Astrocyte (in vitro differentiated cells and primary cell): ENCODE results near the gene DENND1B. TPM values are rescaled to one million over a fixed set of nuclear protein-coding genes. Genes with fewer than 3 reads are reported as not detected.

Experiments
- DNase-seq: peaks from one replicate; pipeline ENCODE4 v3.0.0-alpha.2; 2010; ENCODE audit warnings: low read depth
- FAIRE-seq: peaks from 2 replicates; lab custom pipeline; 2011; peaks lifted over from hg19 to GRCh38; lab: Jason Lieb, UNC
- H2AFZ ChIP-seq: 2 replicates; pipeline ENCODE4 v1.6.0; 2012; ENCODE audit warnings: low read depth, low read length, inconsistent platforms
- H3K27ac ChIP-seq: 2 replicates; pipeline ENCODE4 v1.5.1; 2011; ENCODE audit warnings: low read depth, low read length, inconsistent platforms
- H3K27me3 ChIP-seq: 2 replicates; pipeline ENCODE4 v1.6.0; 2011; ENCODE audit warnings: low read length, inconsistent platforms; ENCODE audit not compliant: insufficient read depth
- H3K36me3 ChIP-seq: 2 replicates; pipeline ENCODE4 v1.5.1; 2011; ENCODE audit warnings: low read length, inconsistent platforms; ENCODE audit not compliant: insufficient read depth
- H3K4me1 ChIP-seq: 2 replicates; pipeline ENCODE4 v1.5.1; 2011; ENCODE audit warnings: low read length, inconsistent platforms; ENCODE audit not compliant: insufficient read depth
- H3K4me2 ChIP-seq: 2 replicates; pipeline ENCODE4 v1.6.0; 2012; ENCODE audit warnings: low read length, inconsistent platforms
- H3K4me3 ChIP-seq: 2 replicates; pipeline ENCODE4 v1.5.1; 2011; ENCODE audit warnings: low read depth, mild to moderate bottlenecking, low read length, inconsistent platforms; ENCODE audit not compliant: insufficient read depth
- H3K79me2 ChIP-seq: 2 replicates; pipeline ENCODE4 v1.6.0; 2012; ENCODE audit warnings: mild to moderate bottlenecking, low read length, inconsistent platforms; ENCODE audit not compliant: insufficient read depth
- H3K9ac ChIP-seq: 2 replicates; pipeline ENCODE4 v1.6.0; 2012; ENCODE audit warnings: mild to moderate bottlenecking, low read length, inconsistent platforms
- H3K9me3 ChIP-seq: 2 replicates; pipeline ENCODE4 v1.5.1; 2012; ENCODE audit warnings: low read depth, mild to moderate bottlenecking, low read length, inconsistent platforms; ENCODE audit not compliant: insufficient read depth
- H4K20me1 ChIP-seq: 2 replicates; pipeline ENCODE4 v1.6.0; 2012; ENCODE audit warnings: low read length, inconsistent platforms; ENCODE audit not compliant: insufficient read depth
- H3K27ac Mint-ChIP-seq: one replicate; pipeline ENCODE4 v1.8.0; 2021; ENCODE audit warnings: mild to moderate bottlenecking, mixed read lengths; ENCODE audit not compliant: unreplicated experiment
- H3K27me3 Mint-ChIP-seq: one replicate; pipeline ENCODE4 v1.8.0; 2021; ENCODE audit warnings: low read depth, mixed read lengths; ENCODE audit not compliant: unreplicated experiment
- H3K36me3 Mint-ChIP-seq: one replicate; pipeline ENCODE4 v1.8.0; 2021; ENCODE audit warnings: low read depth, mixed read lengths; ENCODE audit not compliant: unreplicated experiment
- H3K4me1 Mint-ChIP-seq: one replicate; pipeline ENCODE4 v1.8.0; 2021; ENCODE audit warnings: low read depth, mixed read lengths; ENCODE audit not compliant: unreplicated experiment
- H3K4me3 Mint-ChIP-seq: one replicate; pipeline ENCODE4 v1.8.0; 2021; ENCODE audit warnings: mild to moderate bottlenecking, moderate library complexity, mixed read lengths; ENCODE audit not compliant: unreplicated experiment
- H3K9me3 Mint-ChIP-seq: one replicate; pipeline ENCODE4 v1.8.0; 2021; ENCODE audit warnings: mild to moderate bottlenecking, mixed read lengths; ENCODE audit not compliant: unreplicated experiment
- EZH2 ChIP-seq: IDR thresholded peaks from 2 replicates; pipeline ENCODE4 v1.6.1; 2012; ENCODE audit warnings: mild to moderate bottlenecking, low read length, inconsistent platforms; ENCODE audit not compliant: insufficient read depth
- total RNA-seq: library from RNA; stranded (reverse); gene quantifications from 2 replicates; pipeline ENCODE4 v1.2.1, GENCODE V29; 2021
- TF ChIP-seq, protein P1 (sequence below): IDR thresholded peaks from 2 replicates; pipeline ENCODE4 v1.5.1; 2011; ENCODE audit warnings: low read depth, mild to moderate bottlenecking, inconsistent platforms, low read length, moderate library complexity; ENCODE audit not compliant: insufficient read depth

The DENND1B gene
- total RNA-seq, 1 donor from 2014 or later = 9.6 TPM

DNA sequence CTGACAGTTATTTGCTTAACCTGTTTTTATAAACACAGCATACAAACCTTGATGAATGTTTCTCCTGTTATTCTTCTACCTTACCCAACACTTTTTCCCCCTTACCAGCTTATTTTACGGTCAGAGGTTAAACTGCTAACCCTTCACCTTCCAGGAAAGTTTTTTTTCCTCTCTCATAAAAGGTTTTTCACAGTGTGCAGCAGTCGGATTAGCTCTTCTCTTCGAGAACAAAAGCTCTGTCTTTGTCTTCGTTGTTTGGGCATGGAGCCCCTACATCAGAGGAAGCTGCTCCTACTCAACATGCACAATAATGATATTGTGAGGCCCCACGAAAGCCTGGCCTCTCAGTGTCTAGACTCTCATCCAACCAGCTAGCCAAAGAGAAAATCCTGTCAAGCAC, 42.0 kb downstream of the DENND1B start:
- no peak for FAIRE-seq
- Histone ChIP-seq H3K4me3 (no peak overlapping the region), H3K27ac (no peak overlapping the region), H2AFZ (no peak overlapping the region), H3K27me3 (no peaks in the 10 kb centered on the region), H4K20me1 (peaks cover 1% of the 10 kb centered on the region), H3K9me3 (no peaks in the 10 kb centered on the region), H3K4me2 (no peak overlapping the region), H3K79me2 (peaks cover 7% of the 10 kb centered on the region), H3K4me1 (no peaks in the 10 kb centered on the region), H3K9ac (no peak overlapping the region), H3K36me3 (no peaks in the 10 kb centered on the region)
- Mint-ChIP-seq H3K9me3 (no peaks in the 10 kb centered on the region), H3K27me3 (no peaks in the 10 kb centered on the region), H3K4me1 (peaks cover 9% of the 10 kb centered on the region), H3K36me3 (no peaks in the 10 kb centered on the region), H3K27ac (no peak overlapping the region), H3K4me3 (no peak overlapping the region)
- TF ChIP-seq, protein P1, sequence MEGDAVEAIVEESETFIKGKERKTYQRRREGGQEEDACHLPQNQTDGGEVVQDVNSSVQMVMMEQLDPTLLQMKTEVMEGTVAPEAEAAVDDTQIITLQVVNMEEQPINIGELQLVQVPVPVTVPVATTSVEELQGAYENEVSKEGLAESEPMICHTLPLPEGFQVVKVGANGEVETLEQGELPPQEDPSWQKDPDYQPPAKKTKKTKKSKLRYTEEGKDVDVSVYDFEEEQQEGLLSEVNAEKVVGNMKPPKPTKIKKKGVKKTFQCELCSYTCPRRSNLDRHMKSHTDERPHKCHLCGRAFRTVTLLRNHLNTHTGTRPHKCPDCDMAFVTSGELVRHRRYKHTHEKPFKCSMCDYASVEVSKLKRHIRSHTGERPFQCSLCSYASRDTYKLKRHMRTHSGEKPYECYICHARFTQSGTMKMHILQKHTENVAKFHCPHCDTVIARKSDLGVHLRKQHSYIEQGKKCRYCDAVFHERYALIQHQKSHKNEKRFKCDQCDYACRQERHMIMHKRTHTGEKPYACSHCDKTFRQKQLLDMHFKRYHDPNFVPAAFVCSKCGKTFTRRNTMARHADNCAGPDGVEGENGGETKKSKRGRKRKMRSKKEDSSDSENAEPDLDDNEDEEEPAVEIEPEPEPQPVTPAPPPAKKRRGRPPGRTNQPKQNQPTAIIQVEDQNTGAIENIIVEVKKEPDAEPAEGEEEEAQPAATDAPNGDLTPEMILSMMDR = no peak
- TF ChIP-seq EZH2 = no peak
- no peak for DNase-seq

DNA sequence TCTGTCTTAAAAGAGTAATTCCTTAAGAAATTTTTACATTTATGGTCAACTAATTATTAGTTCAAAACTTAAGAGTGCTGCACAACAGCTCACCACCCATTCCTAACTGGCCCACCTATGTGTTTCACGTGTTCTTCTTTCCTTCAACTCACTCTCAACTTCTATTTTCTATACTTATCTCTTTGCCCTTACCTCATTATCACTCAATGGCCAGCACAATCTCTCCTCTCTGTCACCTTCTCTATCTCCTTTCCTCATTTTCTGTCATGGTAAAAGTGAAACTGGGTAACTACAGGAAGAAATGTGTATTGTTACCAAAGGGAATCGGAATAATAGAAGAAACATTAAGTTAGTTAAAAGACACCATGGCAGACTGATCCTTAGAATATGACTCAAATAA, 43.1 kb downstream of the DENND1B start:
- H3K36me3 Mint-ChIP-seq = no peaks in the 10 kb centered on the region
- Histone ChIP-seq H3K36me3 (no peaks in the 10 kb centered on the region), H3K27me3 (no peaks in the 10 kb centered on the region), H3K4me3 (no peak overlapping the region), H3K4me1 (no peaks in the 10 kb centered on the region), H4K20me1 (peaks cover 3% of the 10 kb centered on the region), H3K4me2 (no peak overlapping the region), H3K9ac (no peak overlapping the region), H3K9me3 (no peaks in the 10 kb centered on the region), H2AFZ (no peak overlapping the region), H3K79me2 (peaks cover 5% of the 10 kb centered on the region), H3K27ac (no peak overlapping the region)
- H3K9me3 Mint-ChIP-seq = no peaks in the 10 kb centered on the region
- TF ChIP-seq EZH2 = no peak
- TF ChIP-seq, protein P1 = no peak
- H3K27me3 Mint-ChIP-seq = no peaks in the 10 kb centered on the region
- H3K4me3 Mint-ChIP-seq = no peak overlapping the region
- FAIRE-seq = no peak
- peaks cover 8% of the 10 kb centered on the region for H3K4me1 Mint-ChIP-seq
- no peak for DNase-seq
- H3K27ac Mint-ChIP-seq = no peak overlapping the region

DNA sequence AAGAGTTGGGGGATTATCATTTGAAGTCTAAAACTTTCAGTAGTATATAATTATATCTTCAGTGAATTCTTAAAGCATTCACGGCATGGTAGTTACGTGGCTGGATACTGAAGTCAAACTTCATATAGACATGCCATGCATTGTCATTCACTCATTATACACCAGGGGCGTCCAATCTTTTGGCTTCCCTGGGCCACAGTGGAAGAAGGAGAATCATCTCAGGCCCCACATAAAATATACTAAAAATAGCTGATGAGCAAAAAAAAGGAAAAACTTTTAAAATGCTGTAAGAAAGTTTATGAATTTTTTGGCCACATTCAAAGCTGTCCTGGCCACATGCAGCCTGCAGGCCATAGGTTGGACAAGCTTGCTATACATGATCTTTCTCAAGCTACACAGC, 43.8 kb downstream of the DENND1B start:
- H3K9ac ChIP-seq = no peak overlapping the region
- Mint-ChIP-seq H3K4me3 (no peak overlapping the region), H3K9me3 (no peaks in the 10 kb centered on the region), H3K36me3 (no peaks in the 10 kb centered on the region), H3K27ac (no peak overlapping the region), H3K27me3 (no peaks in the 10 kb centered on the region), H3K4me1 (peaks cover 5% of the 10 kb centered on the region)
- no peaks in the 10 kb centered on the region for H3K36me3 ChIP-seq
- no peaks in the 10 kb centered on the region for H3K4me1 ChIP-seq
- FAIRE-seq (no peak), DNase-seq (no peak)
- H3K27me3 ChIP-seq = no peaks in the 10 kb centered on the region
- peaks cover 3% of the 10 kb centered on the region for H4K20me1 ChIP-seq
- no peak overlapping the region for H3K4me2 ChIP-seq
- TF ChIP-seq EZH2 = no peak
- TF ChIP-seq, protein P1 = no peak
- peaks cover 5% of the 10 kb centered on the region for H3K79me2 ChIP-seq
- H3K4me3 ChIP-seq = no peak overlapping the region
- H3K27ac ChIP-seq = no peak overlapping the region
- no peaks in the 10 kb centered on the region for H3K9me3 ChIP-seq
- H2AFZ ChIP-seq = no peak overlapping the region
